Measurements from ENCODE around the gene HSPA4.
A peak's percentile ranks its signal among the peaks of the same experiment; 100 is the strongest.
"Not testable (repeated sequence)": the region's sequence is repeated elsewhere in the genome, so short reads cannot be mapped to it uniquely, and the experiment has no call there.

Gene HSPA4

GRCh38 chr5:133128066-133128465 is 76.3 kb downstream of the HSPA4 start:
- DNase-seq = no peak

- no peak for DNase-seq
These were observed 77.5 kb downstream of the HSPA4 start for GRCh38 chr5:133129289-133129688.

- no peak for DNase-seq
These were observed 78.1 kb downstream of the HSPA4 start for GRCh38 chr5:133129950-133130349.

GRCh38 chr5:133130387-133131118 is 78.7 kb downstream of the HSPA4 start:
- peak; percentile 35 to 56 for DNase-seq

GRCh38 chr5:133132717-133133116 is 80.9 kb downstream of the HSPA4 start:
- DNase-seq = no peak

- not testable (repeated sequence) for DNase-seq
These were observed 81.4 kb downstream of the HSPA4 start for GRCh38 chr5:133133241-133133640.

GRCh38 chr5:133136890-133137289 is 85.1 kb downstream of the HSPA4 start:
- DNase-seq = not testable (repeated sequence)

GRCh38 chr5:133140311-133140710 is 88.5 kb downstream of the HSPA4 start:
- DNase-seq = no peak

GRCh38 chr5:133141746-133142145 is 89.9 kb downstream of the HSPA4 start:
- no peak for DNase-seq

DNA sequence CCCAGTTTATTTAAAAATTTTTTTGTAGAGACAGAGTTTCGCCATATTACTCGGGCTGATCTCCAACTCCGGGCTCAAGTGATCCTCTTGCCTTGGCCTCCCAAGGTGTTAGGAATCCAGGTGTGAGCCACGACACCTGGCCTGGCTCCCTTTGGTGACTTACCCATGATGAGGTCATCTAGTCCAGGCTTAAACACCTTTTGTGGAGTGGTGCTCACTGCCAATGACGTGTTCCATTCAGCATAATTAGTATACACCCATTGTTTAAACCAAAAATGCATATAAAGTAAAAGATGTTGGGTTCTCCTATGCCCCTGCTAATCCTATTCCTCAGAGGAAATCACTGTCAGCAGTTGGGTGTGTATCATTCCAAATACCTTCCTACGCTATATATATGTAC is 91.0 kb downstream of the HSPA4 start:
- no peak for DNase-seq

GRCh38 chr5:133144245-133144981 is 92.6 kb downstream of the HSPA4 start:
- DNase-seq = no peak

DNA sequence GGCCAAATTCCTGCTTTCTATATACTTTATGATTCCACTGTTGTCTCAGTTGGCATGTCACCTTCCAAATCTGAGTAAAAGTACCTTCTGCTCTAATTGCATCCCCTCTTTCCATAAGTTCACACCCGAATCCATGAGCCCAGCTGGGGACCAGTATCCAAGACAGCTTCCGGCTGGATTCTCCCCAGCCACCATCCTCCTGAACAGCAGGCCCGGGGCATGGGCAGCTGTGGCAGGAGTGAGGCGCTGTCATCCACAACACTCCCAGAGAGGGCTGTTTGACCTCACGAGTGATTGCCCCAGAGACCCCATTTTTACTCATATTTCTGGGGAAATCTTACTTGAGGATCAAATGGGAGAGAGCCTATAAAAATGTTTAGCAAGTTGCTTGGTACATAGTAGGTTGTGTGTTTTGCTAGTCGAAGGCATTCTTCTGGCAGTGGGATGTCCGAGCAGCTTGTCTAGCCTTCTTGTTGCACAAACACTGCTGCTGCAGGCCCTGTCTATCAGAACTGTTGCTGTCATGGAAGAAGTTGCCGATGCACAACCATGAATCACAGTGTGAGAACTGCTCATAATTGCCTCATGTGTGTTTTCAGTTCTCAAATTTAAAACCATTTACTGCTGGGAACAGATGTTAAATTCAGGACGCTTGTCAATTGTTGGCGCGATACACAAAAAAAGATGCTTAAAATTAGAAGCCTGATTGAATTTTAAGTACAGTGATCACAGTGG is 93.8 kb downstream of the HSPA4 start:
- peak; percentile 18 to 25 for DNase-seq

DNA sequence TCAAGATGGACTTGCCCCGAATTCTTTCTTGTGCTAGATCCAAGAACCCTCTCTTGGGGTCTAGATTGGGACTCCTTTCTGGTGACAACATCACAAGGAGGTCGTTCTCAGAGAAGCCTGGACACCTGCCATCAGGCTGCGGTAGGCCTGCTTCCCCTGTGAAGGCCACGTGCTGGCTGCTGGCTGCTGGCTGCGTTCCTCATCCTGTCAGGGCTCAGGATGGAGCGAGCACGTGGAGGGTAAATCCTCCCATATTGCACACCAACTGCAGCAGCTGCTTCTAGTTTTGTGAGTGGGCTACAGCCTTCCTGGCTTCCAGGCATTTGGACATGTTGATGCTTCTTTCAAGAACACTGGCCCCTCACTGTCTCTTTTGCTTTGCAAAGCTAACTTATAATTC is 95.6 kb downstream of the HSPA4 start:
- no peak for DNase-seq

- DNase-seq = no peak
These were observed 96.2 kb downstream of the HSPA4 start for GRCh38 chr5:133147815-133148567.

DNA sequence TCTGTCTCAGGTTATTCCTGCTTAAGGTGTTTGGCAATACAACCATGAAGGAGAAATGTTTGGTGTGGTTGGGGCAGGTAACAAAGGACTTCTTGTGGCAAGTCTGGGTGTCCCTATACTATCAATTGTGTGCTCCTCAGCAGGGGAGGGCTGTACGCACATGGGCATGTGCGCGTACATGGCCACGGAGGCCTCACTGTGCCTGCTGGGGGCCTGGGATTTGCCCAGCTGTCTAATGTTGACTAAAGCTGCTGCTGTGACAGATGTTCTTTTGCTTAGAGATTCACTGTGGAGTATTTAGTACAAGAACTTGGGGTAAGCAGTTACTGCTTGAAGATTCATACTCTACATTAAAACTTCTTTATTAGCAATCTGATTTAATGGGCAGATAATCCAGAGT is 97.5 kb downstream of the HSPA4 start:
- no peak for DNase-seq

DNA sequence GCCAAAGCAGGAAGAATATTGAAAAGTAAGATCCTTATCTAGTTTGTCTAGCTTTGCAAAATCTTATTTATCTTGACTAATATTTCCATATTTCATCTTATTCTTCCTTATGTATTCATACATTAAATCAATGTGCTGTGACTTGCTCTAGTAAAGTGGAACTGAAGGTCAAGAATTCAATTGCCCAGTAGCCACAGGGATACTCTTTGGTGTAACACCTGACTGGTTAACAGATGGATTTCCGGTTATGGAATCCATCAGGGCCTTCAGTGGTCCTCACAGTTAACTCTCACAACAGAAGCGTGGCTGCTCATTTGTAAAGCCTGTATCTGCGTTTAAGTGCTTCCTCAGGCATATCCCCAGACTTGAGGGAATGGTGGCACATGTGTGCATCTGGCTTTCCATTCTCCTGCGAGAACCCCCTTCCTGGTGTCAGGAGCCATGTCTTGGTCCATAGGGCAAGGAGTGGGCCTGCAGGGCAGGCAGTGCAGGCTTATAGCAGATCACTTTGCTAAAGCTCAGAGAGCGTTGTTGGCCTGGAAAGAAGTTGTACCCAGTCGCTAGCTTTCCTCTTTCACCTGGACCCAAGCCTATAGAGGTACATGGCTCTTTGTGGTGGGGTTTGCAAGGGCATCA is 99.2 kb downstream of the HSPA4 start:
- no peak for DNase-seq

DNA sequence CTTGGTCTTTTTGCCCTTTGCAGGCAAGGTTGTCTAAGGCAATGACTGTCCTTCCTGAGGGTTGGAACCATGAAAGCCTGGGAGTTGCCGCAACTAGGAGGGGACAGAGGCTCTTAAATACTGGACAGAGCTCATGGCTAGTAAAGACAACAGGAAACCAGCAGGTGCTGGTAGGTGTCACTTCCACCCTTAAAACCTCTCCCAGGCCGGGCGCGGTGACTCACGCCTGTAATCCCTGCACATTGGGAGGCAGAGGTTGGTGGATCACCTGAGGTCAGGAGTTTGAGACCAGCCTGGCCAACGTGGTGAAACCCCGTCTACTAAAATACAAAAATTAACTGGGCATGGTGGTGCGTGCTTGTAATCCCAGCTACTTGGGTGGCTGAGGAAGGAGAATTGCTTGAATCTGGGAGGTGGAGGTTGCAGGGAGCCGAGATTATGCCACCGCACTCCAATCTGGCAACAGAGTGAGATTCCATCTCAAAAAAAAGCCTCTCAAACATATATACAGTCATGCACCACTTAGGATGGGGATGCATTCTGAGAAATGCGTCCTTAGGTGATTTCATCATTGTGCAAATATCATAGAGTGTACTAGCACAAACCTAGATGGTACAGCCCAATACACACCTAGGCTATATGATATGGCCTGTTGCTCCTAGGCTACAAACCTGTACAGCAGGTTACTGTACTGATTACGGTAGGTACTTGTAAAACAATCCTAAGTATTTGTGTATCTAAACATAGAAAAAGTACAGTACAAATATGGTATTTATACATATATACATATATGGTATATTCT is 102.7 kb downstream of the HSPA4 start:
- no peak for DNase-seq

- no peak for DNase-seq
These were observed 103.6 kb downstream of the HSPA4 start for GRCh38 chr5:133155326-133155969.

All from inflammatory macrophage treated with lipopolysaccharide for 1 hour (primary cell).